ENCODE results near the gene PTPN6.

The PTPN6 gene

GRCh38 chr12:6936636-6937480 is 14.3 kb upstream of the PTPN6 start:
- Histone ChIP-seq H3K36me3 (ENCODE audit: insufficient read depth, low read length) (peaks cover 76% of the 10 kb centered on the region), H3K9ac (ENCODE audit: low read depth, low read length) (peak overlapping the region; percentile 88), H3K4me3 (ENCODE audit: low read length) (peak overlapping the region; percentile 75), H3K4me1 (ENCODE audit: control insufficient read depth, insufficient read depth, low read length) (peaks cover 41% of the 10 kb centered on the region), H3K4me2 (ENCODE audit: low read length) (peak overlapping the region; percentile 95), H3K27me3 (ENCODE audit: control insufficient read depth, insufficient read depth, low read length) (no peaks in the 10 kb centered on the region), H3K9me3 (replicated peaks; ENCODE audit: low read length) (no peaks in the 10 kb centered on the region)

- H3K27me3 ChIP-seq (ENCODE audit: control insufficient read depth, insufficient read depth, low read length): no peaks in the 10 kb centered on the region
- H3K4me3 ChIP-seq (ENCODE audit: low read length): peak overlapping the region; percentile 75
- peak overlapping the region; percentile 88 for H3K9ac ChIP-seq (ENCODE audit: low read depth, low read length)
- H3K4me1 ChIP-seq (ENCODE audit: control insufficient read depth, insufficient read depth, low read length): peaks cover 46% of the 10 kb centered on the region
- H3K9me3 ChIP-seq (replicated peaks; ENCODE audit: low read length): no peaks in the 10 kb centered on the region
- peaks cover 75% of the 10 kb centered on the region for H3K36me3 ChIP-seq (ENCODE audit: insufficient read depth, low read length)
- peak overlapping the region; percentile 95 for H3K4me2 ChIP-seq (ENCODE audit: low read length)
These were observed 13.4 kb upstream of the PTPN6 start for GRCh38 chr12:6937481-6938352.

GRCh38 chr12:6938353-6939190 is 12.6 kb upstream of the PTPN6 start:
- Histone ChIP-seq H3K9ac (ENCODE audit: low read depth, low read length) (peak overlapping the region; percentile 88), H3K4me2 (ENCODE audit: low read length) (peak overlapping the region; percentile 95), H3K36me3 (ENCODE audit: insufficient read depth, low read length) (peaks cover 66% of the 10 kb centered on the region), H3K9me3 (replicated peaks; ENCODE audit: low read length) (no peaks in the 10 kb centered on the region), H3K27me3 (ENCODE audit: control insufficient read depth, insufficient read depth, low read length) (no peaks in the 10 kb centered on the region), H3K4me3 (ENCODE audit: low read length) (peak overlapping the region; percentile 34), H3K4me1 (ENCODE audit: control insufficient read depth, insufficient read depth, low read length) (peaks cover 49% of the 10 kb centered on the region)

GRCh38 chr12:6939191-6939540 is 12.0 kb upstream of the PTPN6 start:
- Histone ChIP-seq H3K9ac (ENCODE audit: low read depth, low read length) (no peak overlapping the region), H3K4me2 (ENCODE audit: low read length) (no peak overlapping the region), H3K36me3 (ENCODE audit: insufficient read depth, low read length) (peaks cover 60% of the 10 kb centered on the region), H3K27me3 (ENCODE audit: control insufficient read depth, insufficient read depth, low read length) (no peaks in the 10 kb centered on the region), H3K4me3 (ENCODE audit: low read length) (no peak overlapping the region), H3K4me1 (ENCODE audit: control insufficient read depth, insufficient read depth, low read length) (peaks cover 43% of the 10 kb centered on the region), H3K9me3 (replicated peaks; ENCODE audit: low read length) (no peaks in the 10 kb centered on the region)

- Histone ChIP-seq H3K4me3 (ENCODE audit: low read length) (no peak overlapping the region), H3K9ac (ENCODE audit: low read depth, low read length) (no peak overlapping the region), H3K36me3 (ENCODE audit: insufficient read depth, low read length) (peaks cover 44% of the 10 kb centered on the region), H3K4me1 (ENCODE audit: control insufficient read depth, insufficient read depth, low read length) (peaks cover 34% of the 10 kb centered on the region), H3K4me2 (ENCODE audit: low read length) (no peak overlapping the region), H3K27me3 (ENCODE audit: control insufficient read depth, insufficient read depth, low read length) (no peaks in the 10 kb centered on the region), H3K9me3 (replicated peaks; ENCODE audit: low read length) (no peaks in the 10 kb centered on the region)
These were observed 9.9 kb upstream of the PTPN6 start for GRCh38 chr12:6941267-6941666.

- Histone ChIP-seq H3K4me1 (ENCODE audit: control insufficient read depth, insufficient read depth, low read length) (peaks cover 33% of the 10 kb centered on the region), H3K36me3 (ENCODE audit: insufficient read depth, low read length) (peaks cover 39% of the 10 kb centered on the region), H3K9ac (ENCODE audit: low read depth, low read length) (no peak overlapping the region), H3K27me3 (ENCODE audit: control insufficient read depth, insufficient read depth, low read length) (no peaks in the 10 kb centered on the region), H3K9me3 (replicated peaks; ENCODE audit: low read length) (no peaks in the 10 kb centered on the region), H3K4me2 (ENCODE audit: low read length) (no peak overlapping the region), H3K4me3 (ENCODE audit: low read length) (no peak overlapping the region)
These were observed 9.4 kb upstream of the PTPN6 start for GRCh38 chr12:6941782-6942181.

- H3K4me3 ChIP-seq (ENCODE audit: low read length): no peak overlapping the region
- H3K27me3 ChIP-seq (ENCODE audit: control insufficient read depth, insufficient read depth, low read length): no peaks in the 10 kb centered on the region
- no peak overlapping the region for H3K9ac ChIP-seq (ENCODE audit: low read depth, low read length)
- peaks cover 28% of the 10 kb centered on the region for H3K4me1 ChIP-seq (ENCODE audit: control insufficient read depth, insufficient read depth, low read length)
- H3K36me3 ChIP-seq (ENCODE audit: insufficient read depth, low read length): peaks cover 37% of the 10 kb centered on the region
- no peak overlapping the region for H3K4me2 ChIP-seq (ENCODE audit: low read length)
- H3K9me3 ChIP-seq (replicated peaks; ENCODE audit: low read length): no peaks in the 10 kb centered on the region
These were observed 8.9 kb upstream of the PTPN6 start for GRCh38 chr12:6942331-6942665.

GRCh38 chr12:6943389-6943721 is 7.8 kb upstream of the PTPN6 start:
- peaks cover 20% of the 10 kb centered on the region for H3K4me1 ChIP-seq (ENCODE audit: control insufficient read depth, insufficient read depth, low read length)

GRCh38 chr12:6943722-6944380 is 7.3 kb upstream of the PTPN6 start, which contains the start of the genes C12orf57 and RNU7-1:
Gene C12orf57 (plus strand): TSS chr12:6944022. CDS start chr12:6944122, 100 bp downstream.
Gene RNU7-1 (plus strand): TSS chr12:6943816.
- Histone ChIP-seq H3K9ac (ENCODE audit: low read depth, low read length) (peak within 1 kb of the TSS; percentile 81), H3K27me3 (ENCODE audit: control insufficient read depth, insufficient read depth, low read length) (no peaks in the 10 kb centered on the region), H3K4me3 (ENCODE audit: low read length) (peak within 1 kb of the TSS; percentile 78), H3K9me3 (replicated peaks; ENCODE audit: low read length) (no peaks in the 10 kb centered on the region), H3K4me2 (ENCODE audit: low read length) (peak within 1 kb of the TSS; percentile 95), H3K36me3 (ENCODE audit: insufficient read depth, low read length) (peaks cover 30% of the 10 kb centered on the region), H3K4me1 (ENCODE audit: control insufficient read depth, insufficient read depth, low read length) (peaks cover 18% of the 10 kb centered on the region)

More at GRCh38 chr12:6943389-6943721, 7.8 kb upstream of the PTPN6 start:
- Histone ChIP-seq H3K4me3 (ENCODE audit: low read length) (peak overlapping the region; percentile 18), H3K4me2 (ENCODE audit: low read length) (peak overlapping the region; percentile 95), H3K9ac (ENCODE audit: low read depth, low read length) (peak overlapping the region; percentile 81), H3K36me3 (ENCODE audit: insufficient read depth, low read length) (peaks cover 35% of the 10 kb centered on the region), H3K9me3 (replicated peaks; ENCODE audit: low read length) (no peaks in the 10 kb centered on the region), H3K27me3 (ENCODE audit: control insufficient read depth, insufficient read depth, low read length) (no peaks in the 10 kb centered on the region)

GRCh38 chr12:6944381-6945186 is 6.6 kb upstream of the PTPN6 start:
- Histone ChIP-seq H3K27me3 (ENCODE audit: control insufficient read depth, insufficient read depth, low read length) (no peaks in the 10 kb centered on the region), H3K9me3 (replicated peaks; ENCODE audit: low read length) (no peaks in the 10 kb centered on the region), H3K4me2 (ENCODE audit: low read length) (peak overlapping the region; percentile 95), H3K36me3 (ENCODE audit: insufficient read depth, low read length) (peaks cover 23% of the 10 kb centered on the region), H3K4me1 (ENCODE audit: control insufficient read depth, insufficient read depth, low read length) (peaks cover 18% of the 10 kb centered on the region), H3K4me3 (ENCODE audit: low read length) (peak overlapping the region; percentile 78), H3K9ac (ENCODE audit: low read depth, low read length) (peak overlapping the region; percentile 81)
